Activated T-cell treated with anti-CD3 and anti-CD28 coated beads for 48 hours (primary cell): ENCODE data around the gene ELK1.
"Not testable (repeated sequence)": the region's sequence is repeated elsewhere in the genome, so short reads cannot be mapped to it uniquely, and the experiment has no call there.

ENCODE experiments used
- DNase-seq: peaks from one replicate; pipeline ENCODE4 v3.0.0-alpha.2; 2020; ENCODE audit warnings: low read depth

The ELK1 gene

DNA sequence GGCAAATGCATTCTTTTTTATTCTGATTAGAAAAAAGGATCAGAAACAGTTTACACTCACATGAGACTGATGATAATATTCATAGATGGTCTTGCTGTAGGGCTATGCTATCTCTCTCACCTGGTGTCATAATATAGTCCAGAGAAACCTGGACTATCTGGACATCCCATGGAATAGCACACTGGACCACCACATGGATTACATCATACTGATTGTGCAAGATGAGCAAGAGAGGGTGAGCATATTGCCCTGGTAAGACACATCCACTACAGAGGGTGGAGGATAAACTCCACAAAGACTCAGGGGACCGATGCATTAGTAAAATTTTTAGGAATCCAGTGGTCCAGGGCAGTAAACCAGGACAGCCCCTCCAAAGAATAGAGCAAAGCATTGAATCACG lies 38.9 kb downstream of the ELK1 start:
- DNase-seq, result no peak

DNA sequence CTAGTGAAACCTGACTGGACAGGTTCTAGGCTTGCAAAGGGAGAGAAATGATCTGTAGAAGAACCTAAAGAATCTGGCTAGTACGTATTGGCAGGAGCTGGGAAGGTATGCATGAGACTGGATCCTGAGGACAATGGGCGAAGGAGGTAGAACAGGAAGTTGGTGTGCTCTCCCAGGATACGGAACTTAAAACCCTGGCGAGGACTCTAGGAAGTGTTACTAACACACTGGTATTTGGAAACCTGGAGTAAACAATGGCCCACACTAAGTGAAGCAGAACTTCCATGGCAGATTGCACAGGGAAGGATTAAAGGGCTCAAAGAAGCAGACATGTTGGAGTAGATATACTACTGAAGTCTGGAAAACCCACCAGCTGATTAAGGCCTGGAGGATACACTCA lies 39.9 kb downstream of the ELK1 start:
- no peak for DNase-seq

- no peak for DNase-seq
Measured at GRCh38 chrX:47608130-47608810, 42.1 kb downstream of the ELK1 start.

DNA sequence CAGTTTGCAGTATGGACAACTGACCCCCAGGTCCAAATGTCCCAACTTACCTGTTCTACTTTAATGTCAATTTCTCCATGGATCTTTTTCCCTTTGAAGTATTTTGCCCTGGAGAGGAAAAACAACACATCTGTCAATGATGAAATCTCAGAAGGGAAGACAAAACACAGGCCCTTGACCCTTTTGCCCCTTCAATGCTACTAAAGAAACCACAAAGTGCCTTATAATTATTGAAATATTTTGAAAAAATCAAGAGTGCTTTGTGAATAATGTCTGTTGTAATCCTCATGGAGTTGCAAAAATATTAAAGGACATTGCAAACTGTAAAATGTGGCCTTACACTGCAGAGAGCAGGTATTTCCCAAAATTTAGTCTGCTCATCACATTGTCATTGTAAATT lies 43.3 kb downstream of the ELK1 start:
- no peak for DNase-seq

GRCh38 chrX:47605024-47605423 lies 45.3 kb downstream of the ELK1 start:
- no peak for DNase-seq

DNA sequence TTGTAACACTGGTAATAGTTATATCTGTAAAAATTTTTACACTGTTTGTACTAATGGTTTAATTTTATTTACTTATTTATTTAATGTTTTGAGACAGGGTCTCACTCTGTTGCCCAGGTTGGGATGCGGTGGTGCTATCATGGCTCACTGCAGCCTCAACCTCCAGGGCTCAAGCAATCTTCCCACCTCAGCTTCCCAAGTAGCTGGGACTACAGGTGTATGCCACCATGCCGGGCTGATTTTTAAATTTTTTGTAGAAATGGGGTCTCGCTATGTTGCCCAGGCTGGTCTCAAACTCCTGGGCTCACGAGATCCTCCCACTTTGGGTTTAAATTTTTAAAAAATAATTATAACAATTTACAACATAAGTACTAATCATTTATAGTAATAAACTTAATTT lies 47.2 kb downstream of the ELK1 start:
- not testable (repeated sequence) for DNase-seq

GRCh38 chrX:47597222-47597621 lies 53.1 kb downstream of the ELK1 start:
- no peak for DNase-seq

- no peak for DNase-seq
Measured at GRCh38 chrX:47596256-47596655, 54.1 kb downstream of the ELK1 start.

GRCh38 chrX:47595716-47596251 lies 54.6 kb downstream of the ELK1 start:
- no peak for DNase-seq

DNA sequence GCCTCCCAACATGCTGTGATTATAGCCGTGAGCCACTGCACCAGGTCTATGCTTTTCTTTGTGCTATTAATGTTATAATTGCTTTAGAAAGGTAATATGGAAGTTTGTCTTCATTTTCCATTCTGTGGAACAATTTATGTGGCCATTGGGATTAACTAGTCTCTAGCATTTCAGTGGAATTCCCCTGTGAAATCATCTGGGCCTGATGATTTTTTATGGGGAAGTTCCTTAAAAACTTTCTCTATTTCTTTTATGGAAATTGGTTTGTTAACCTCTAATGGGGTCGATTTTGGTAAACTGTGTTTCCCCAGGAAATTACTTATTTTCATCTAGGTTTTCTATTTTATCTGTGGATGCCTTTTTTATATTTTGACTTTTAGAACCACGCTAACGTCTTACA lies 56.8 kb downstream of the ELK1 start:
- DNase-seq, result no peak

DNA sequence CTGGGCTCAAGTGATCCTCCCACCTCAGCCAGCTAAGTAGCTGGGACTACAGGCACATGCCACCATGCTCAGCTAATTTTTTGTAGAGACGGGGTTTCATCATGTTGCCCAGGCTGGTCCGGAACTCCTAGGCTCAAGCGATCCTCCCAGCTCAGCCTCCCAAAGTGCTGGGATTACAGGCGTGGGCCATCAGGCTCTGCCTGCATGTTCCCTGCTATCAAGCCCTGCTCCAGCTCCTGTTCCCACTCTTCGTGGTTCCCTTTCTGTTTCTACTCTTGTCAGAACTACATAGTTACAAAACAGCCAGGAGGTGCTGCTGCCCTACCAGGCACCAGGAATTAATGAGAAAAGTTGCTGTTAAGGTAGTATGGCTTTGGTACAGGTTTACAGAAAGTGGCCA lies 59.4 kb downstream of the ELK1 start:
- no peak for DNase-seq

DNA sequence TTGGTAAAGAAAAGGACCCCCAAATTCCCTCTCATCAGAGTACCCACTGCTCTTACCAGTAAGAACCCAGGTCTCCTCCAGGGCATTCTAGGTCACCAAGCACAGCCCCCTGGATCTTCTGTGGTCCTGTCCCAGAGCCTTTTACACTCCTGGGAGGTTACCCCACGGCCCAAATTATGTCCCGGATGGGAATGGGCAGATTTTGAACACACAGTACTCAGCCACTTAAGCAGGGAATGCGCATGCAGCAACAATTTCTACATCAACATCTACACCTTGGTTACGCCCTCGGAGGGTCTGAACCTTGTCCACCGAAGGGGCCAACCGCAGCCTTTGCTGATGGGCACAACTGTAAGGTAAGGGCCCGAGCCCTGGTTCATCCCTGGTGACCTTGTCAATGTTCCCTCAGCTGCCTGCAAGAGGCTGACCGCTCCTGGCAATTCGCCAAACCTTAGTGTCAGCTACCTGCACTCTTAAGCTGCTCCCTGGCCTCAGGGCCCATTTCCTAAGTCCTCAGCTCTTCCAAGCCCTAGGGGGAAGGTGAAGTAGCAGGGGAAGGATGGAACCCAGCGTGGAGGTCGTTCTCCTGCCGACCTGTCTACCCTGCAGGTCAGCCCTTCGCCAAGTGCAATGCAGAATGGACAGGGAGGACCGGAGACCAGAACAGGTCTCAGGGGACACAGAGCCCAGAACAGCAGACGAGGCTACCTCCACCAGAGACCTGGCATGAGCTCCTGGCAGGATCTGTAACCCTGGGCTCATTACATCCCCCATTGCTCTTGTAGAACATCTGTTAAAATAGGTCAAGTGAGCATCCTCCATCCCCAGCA lies 62.2 kb downstream of the ELK1 start:
- DNase-seq, result no peak

GRCh38 chrX:47587091-47587891 lies 63.1 kb downstream of the ELK1 start:
- no peak for DNase-seq

DNA sequence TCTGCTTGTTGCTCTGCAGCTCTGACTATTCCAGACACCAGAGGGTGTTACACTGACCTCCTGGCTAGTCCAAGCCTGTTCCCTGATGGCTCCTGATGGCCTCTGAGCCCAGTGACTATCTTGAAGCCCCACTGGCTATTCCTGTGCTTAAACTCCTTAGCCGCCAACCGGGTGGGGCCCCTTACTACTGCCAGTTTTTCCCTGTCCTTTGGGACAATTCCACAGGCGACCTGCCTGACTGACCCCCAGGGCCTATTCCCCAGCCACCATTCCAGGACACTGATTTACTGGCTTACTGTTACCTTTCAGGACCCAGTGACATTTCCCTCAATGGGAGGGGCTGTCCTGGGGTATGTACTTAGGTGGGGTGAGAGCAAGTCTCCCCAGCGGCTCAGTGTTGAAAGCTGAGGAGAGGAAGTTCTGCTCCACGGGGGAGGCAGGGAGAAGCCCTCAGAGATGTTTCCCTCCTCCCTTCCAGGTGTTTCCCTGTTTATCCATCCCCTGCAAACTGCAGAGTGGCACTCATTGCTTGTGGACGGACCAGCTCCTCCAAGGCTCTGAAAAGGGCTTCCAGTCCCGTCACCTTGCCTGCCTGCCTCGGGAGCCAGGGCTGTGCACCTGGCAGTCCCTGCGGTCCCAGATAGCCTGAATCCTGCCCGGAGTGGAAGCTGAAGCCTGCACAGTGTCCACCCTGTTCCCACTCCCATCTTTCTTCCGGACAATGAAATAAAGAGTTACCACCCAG lies 64.1 kb downstream of the ELK1 start:
- no peak for DNase-seq
